HCT116 (cell line): ENCODE measurements around the gene SLC26A5. TPM values are rescaled to one million over a fixed set of nuclear protein-coding genes. Genes with fewer than 3 reads are reported as not detected.

Experiments used
- ATAC-seq: fragments of 200-7000 bp; cut with Tn5 transposase; 2 replicates; pipeline ENCODE4 v1.9.1; 2020; ENCODE audit warnings: mild to moderate bottlenecking, moderate library complexity
- BruUV-seq: library from RNA; stranded (reverse); fragments of 400-500 nt; replicated peaks from 2 replicates; lab custom pipeline; 2021; lab: Mats Ljungman, UMichigan
- CTCF ChIA-PET: fragments of 300-600 bp; sonication (Branson Sonifier 250); formaldehyde crosslinking; loops from one replicate; lab custom pipeline; 2021; ENCODE audit warnings: antibody characterized with exemption; lab: Charles Lee
- POLR2A ChIA-PET: fragments of 300-600, 350-600 bp; sonication (Branson Sonifier 250); formaldehyde crosslinking; loops from one replicate; lab custom pipeline; 2021; ENCODE audit warnings: antibody characterized with exemption; lab: Charles Lee
- RAD21 ChIA-PET, 2 experiments: fragments of 300-600 bp; sonication (Branson Sonifier 250); formaldehyde crosslinking; loops; one replicate each; lab custom pipeline; 2023; ENCODE audit warnings: low total read pairs in 2 of 2; ENCODE audit not compliant: uncharacterized antibody in 2 of 2, unreplicated experiment in 2 of 2, low non-redundant PET in 1 of 2; lab: Charles Lee
- DNase-seq: peaks from one replicate; pipeline ENCODE4 v3.0.0-alpha.2; 2010; ENCODE audit warnings: low read depth, low spot score
- H2AFZ ChIP-seq: fragments of 200-600 bp; shearing (Covaris generic), sonication (generic); 2 replicates; pipeline ENCODE4 v1.6.1; 2017; ENCODE audit warnings: low read depth, mixed run types, mixed read lengths, antibody characterized with exemption, low read length; ENCODE audit not compliant: poor library complexity, severe bottlenecking
- H3K27ac ChIP-seq: 2 replicates; pipeline ENCODE4 v1.5.1; 2012; ENCODE audit warnings: low read depth, low read length
- H3K27me3 ChIP-seq: fragments of 200-600 bp; sonication (generic); 2 replicates; pipeline ENCODE4 v1.6.1; 2016; ENCODE audit warnings: mixed run types, low read length, mixed read lengths; ENCODE audit not compliant: insufficient read depth
- H3K36me3 ChIP-seq, 2 experiments: fragments of 200-500 bp in 1 of 2; fragments of 200-600 bp in 1 of 2; sonication (Bioruptor generic) in 1 of 2; sonication (generic) in 1 of 2; 2 replicates each; pipeline versions ENCODE4 v1.5.1 to v1.6.1; 2014 to 2016; ENCODE audit warnings: low read length in 2 of 2, inconsistent platforms in 1 of 2, mixed read lengths in 1 of 2, mixed run types in 1 of 2; ENCODE audit not compliant: insufficient read depth in 2 of 2, control insufficient read depth in 1 of 2
- H3K4me1 ChIP-seq, 2 experiments: fragments of 200-600 bp in 1 of 2; sonication (generic) in 1 of 2; 2 replicates each; pipeline versions ENCODE4 v1.5.1 to v1.6.1; 2012 to 2017; ENCODE audit warnings: low read length in 2 of 2, inconsistent platforms in 1 of 2, mild to moderate bottlenecking in 1 of 2, mixed read lengths in 1 of 2, mixed run types in 1 of 2, moderate library complexity in 1 of 2; ENCODE audit not compliant: insufficient read depth in 2 of 2, control insufficient read depth in 1 of 2
- H3K4me2 ChIP-seq: fragments of 200-600 bp; sonication (generic); 2 replicates; pipeline ENCODE4 v1.6.1; 2017; ENCODE audit warnings: mixed run types, low read length, mixed read lengths
- H3K4me3 ChIP-seq, 2 experiments: fragments of 200-600 bp in 1 of 2; sonication (generic) in 1 of 2; replicated peaks in 1 of 2; 2 replicates each; pipeline ENCODE4 v1.5.1; 2011 to 2016; ENCODE audit warnings: low read length in 2 of 2, control low read depth in 1 of 2, low read depth in 1 of 2, mild to moderate bottlenecking in 1 of 2, mixed read lengths in 1 of 2, mixed run types in 1 of 2
- H3K79me2 ChIP-seq: fragments of 200-600 bp; sonication (generic); 2 replicates; pipeline ENCODE4 v1.6.1; 2017; ENCODE audit warnings: mild to moderate bottlenecking, mixed run types, low read length, moderate library complexity, mixed read lengths; ENCODE audit not compliant: insufficient read depth
- H3K9ac ChIP-seq: fragments of 200-600 bp; sonication (generic); 2 replicates; pipeline ENCODE4 v1.6.1; 2016; ENCODE audit warnings: low read length, mixed read lengths
- H3K9me2 ChIP-seq: fragments of 200-600 bp; sonication (generic), shearing (Covaris generic); 2 replicates; pipeline ENCODE4 v1.6.1; 2017; ENCODE audit warnings: mixed run types, mild to moderate bottlenecking, moderate library complexity; ENCODE audit not compliant: insufficient read depth
- H3K9me3 ChIP-seq, 2 experiments: fragments of 200-500 bp in 1 of 2; fragments of 200-600 bp in 1 of 2; sonication (Bioruptor generic) in 1 of 2; sonication (generic) in 1 of 2; 2 replicates each; pipeline ENCODE4 v1.6.1; 2014 to 2017; ENCODE audit warnings: low read length in 2 of 2, mixed read lengths in 2 of 2, inconsistent platforms in 1 of 2, low read depth in 1 of 2, mild to moderate bottlenecking in 1 of 2, mixed run types in 1 of 2, moderate library complexity in 1 of 2; ENCODE audit not compliant: control insufficient read depth in 1 of 2, insufficient read depth in 1 of 2
- H4K20me1 ChIP-seq: fragments of 200-600 bp; sonication (generic), shearing (Covaris generic); 2 replicates; pipeline ENCODE4 v1.6.1; 2017; ENCODE audit warnings: mixed run types, mild to moderate bottlenecking, moderate library complexity; ENCODE audit not compliant: insufficient read depth
- ATF3 ChIP-seq: IDR thresholded peaks from 2 replicates; pipeline ENCODE4 v1.6.1; 2012
- CTCF ChIP-seq, 3 experiments: fragments of 200-600 bp in 1 of 3; sonication (generic) in 1 of 3; IDR thresholded peaks in 2 of 3; conservative IDR thresholded peaks in 1 of 3; 2 replicates each; pipeline ENCODE4 v1.5.1; 2012 to 2017; ENCODE audit warnings: low read depth in 2 of 3, low read length in 2 of 3, antibody characterized with exemption in 1 of 3, borderline replicate concordance in 1 of 3, control low read depth in 1 of 3, mild to moderate bottlenecking in 1 of 3, mixed read lengths in 1 of 3, mixed run types in 1 of 3, moderate library complexity in 1 of 3; ENCODE audit not compliant: insufficient read depth in 1 of 3
- EGR1 ChIP-seq: IDR thresholded peaks from 2 replicates; pipeline ENCODE4 v1.6.1; 2012; ENCODE audit warnings: low read depth
- ELF1 ChIP-seq: IDR thresholded peaks from 2 replicates; pipeline ENCODE4 v1.6.1; 2012; ENCODE audit warnings: low read depth, borderline replicate concordance
- EZH2 ChIP-seq: fragments of 200-600 bp; sonication (generic); IDR thresholded peaks from 2 replicates; pipeline ENCODE4 v1.6.1; 2017; ENCODE audit warnings: antibody characterized with exemption, mixed run types
- JUND ChIP-seq: IDR thresholded peaks from 2 replicates; pipeline ENCODE4 v1.6.1; 2012
- POLR2A ChIP-seq: IDR thresholded peaks from 2 replicates; pipeline ENCODE4 v1.7.0; 2011; ENCODE audit warnings: borderline replicate concordance; ENCODE audit not compliant: insufficient read depth, insufficient read length; ENCODE audit errors: extremely low read depth
- POLR2AphosphoS5 ChIP-seq: IDR thresholded peaks from 2 replicates; pipeline ENCODE4 v1.6.1; 2011; ENCODE audit warnings: mild to moderate bottlenecking, low read depth, low read length, moderate library complexity
- REST ChIP-seq: IDR thresholded peaks from 2 replicates; pipeline ENCODE4 v1.6.1; 2012; ENCODE audit warnings: low read depth
- SIN3A ChIP-seq: IDR thresholded peaks from 2 replicates; pipeline ENCODE4 v1.6.1; 2012; ENCODE audit warnings: low read depth
- SP1 ChIP-seq: IDR thresholded peaks from 2 replicates; pipeline ENCODE4 v1.6.1; 2012; ENCODE audit warnings: low read depth
- TCF7L2 ChIP-seq: IDR thresholded peaks from 2 replicates; pipeline ENCODE4 v1.7.0; 2011; ENCODE audit warnings: borderline replicate concordance, inconsistent platforms; ENCODE audit not compliant: insufficient read depth, insufficient read length; ENCODE audit errors: extremely low read depth
- YY1 ChIP-seq: IDR thresholded peaks from 2 replicates; pipeline ENCODE4 v1.6.1; 2011; ENCODE audit warnings: low read length, low read depth, moderate library complexity, mild to moderate bottlenecking; ENCODE audit not compliant: insufficient replicate concordance; ENCODE audit errors: extremely low read depth
- ZBTB33 ChIP-seq: IDR thresholded peaks from 2 replicates; pipeline ENCODE4 v1.6.1; 2011; ENCODE audit warnings: mild to moderate bottlenecking, low read length, moderate library complexity; ENCODE audit not compliant: insufficient replicate concordance; ENCODE audit errors: extremely low read depth
- ZFX ChIP-seq: fragments of 450-650 bp; IDR thresholded peaks from 2 replicates; pipeline ENCODE4 v1.6.1; 2017
- intact Hi-C: fragments of 100-400 bp; cut with micrococcal nuclease; formaldehyde crosslinking; loops from 2 replicates; pipeline ENCODE4 v1.10.0; 2022
- total RNA-seq: library from RNA; stranded (reverse); gene quantifications from one replicate; pipeline ENCODE4 v1.2.1, GENCODE V29; 2021; ENCODE audit not compliant: unreplicated experiment

The SLC26A5 gene
- total RNA-seq, 1 experiment from 2014 or later: 0.15 TPM

GRCh38 chr7:103474956-103475355 is 28.9 kb upstream of the SLC26A5 start (continued):
- no peak for TF ChIP-seq REST
- TF ChIP-seq TCF7L2: no peak
- TF ChIP-seq, all 23 proteins: peak for 0

- BruUV-seq: no TSS peak
- RAD21 ChIA-PET: no interaction called here
- H3K36me3 ChIP-seq: no peaks in the 10 kb centered on the region
- TF ChIP-seq EGR1: no peak
- no peak for TF ChIP-seq EZH2
- TF ChIP-seq ZBTB33: no peak
- no peak for TF ChIP-seq YY1
- no peak for TF ChIP-seq SIN3A
- TF ChIP-seq TCF7L2: no peak
- no peak for TF ChIP-seq ZFX
- TF ChIP-seq SP1: no peak
- TF ChIP-seq ELF1: no peak
- no peak for TF ChIP-seq POLR2A
- TF ChIP-seq CTCF (IDR thresholded peaks at IDR 0.05 in 2 of 3, conservative IDR thresholded peaks at IDR 0.05 in 1 of 3; ENCODE audit: borderline replicate concordance in 1 of 3, insufficient read depth in 1 of 3, low read depth in 2 of 3, low read length in 2 of 3): no peak
- TF ChIP-seq POLR2AphosphoS5: no peak
- TF ChIP-seq ATF3: no peak
- no peak for TF ChIP-seq JUND
These were observed 23.3 kb upstream of the SLC26A5 start for GRCh38 chr7:103469095-103469948.

More at GRCh38 chr7:103469095-103469948, 23.3 kb upstream of the SLC26A5 start:
- POLR2A ChIA-PET: no interaction called here
- ATAC-seq: no peak
- H3K9me2 ChIP-seq: no peaks in the 10 kb centered on the region
- H3K79me2 ChIP-seq: no peaks in the 10 kb centered on the region
- no peak overlapping the region for H2AFZ ChIP-seq
- H3K4me2 ChIP-seq: no peak overlapping the region
- H3K4me1 ChIP-seq: no peaks in the 10 kb centered on the region
- H4K20me1 ChIP-seq: no peaks in the 10 kb centered on the region
- peaks cover 81% of the 10 kb centered on the region for H3K27me3 ChIP-seq
- H3K27ac ChIP-seq: no peak overlapping the region
- no peak overlapping the region for H3K9ac ChIP-seq
- intact Hi-C loops: no loop called here
- H3K4me3 ChIP-seq: no peak overlapping the region
- DNase-seq: no peak
- CTCF ChIA-PET: no interaction called here
- H3K9me3 ChIP-seq: no peaks in the 10 kb centered on the region
